GM21515 (cell line): ENCODE data around the gene RIN3.
"Not testable (repeated sequence)": the region's sequence is repeated elsewhere in the genome, so short reads cannot be mapped to it uniquely, and the experiment has no call there.

Experiments used
- ATAC-seq: cut with Tn5 transposase; IDR thresholded peaks from one replicate; pipeline ENCODE4 v1.9.1; 2021; ENCODE audit not compliant: unreplicated experiment

The RIN3 gene

GRCh38 chr14:92659765-92660561 lies 146.4 kb downstream of the RIN3 start:
- ATAC-seq, result no peak

GRCh38 chr14:92660571-92660970 lies 147.0 kb downstream of the RIN3 start:
- ATAC-seq, result no peak

- no peak for ATAC-seq
These were observed 149.5 kb downstream of the RIN3 start for GRCh38 chr14:92663049-92663448.

- no peak for ATAC-seq
These were observed 152.1 kb downstream of the RIN3 start for GRCh38 chr14:92665661-92666110.

- no peak for ATAC-seq
These were observed 152.7 kb downstream of the RIN3 start for GRCh38 chr14:92666251-92666650.

- no peak for ATAC-seq
These were observed 154.8 kb downstream of the RIN3 start for GRCh38 chr14:92668276-92668973.

GRCh38 chr14:92670160-92670559 lies 156.6 kb downstream of the RIN3 start:
- ATAC-seq, result no peak

GRCh38 chr14:92670643-92671366 lies 157.2 kb downstream of the RIN3 start:
- ATAC-seq, result no peak

GRCh38 chr14:92673601-92674150 lies 160.1 kb downstream of the RIN3 start:
- ATAC-seq, result no peak

- no peak for ATAC-seq
These were observed 161.8 kb downstream of the RIN3 start for GRCh38 chr14:92675421-92675820.

GRCh38 chr14:92675976-92676375 lies 162.4 kb downstream of the RIN3 start:
- no peak for ATAC-seq

GRCh38 chr14:92676403-92677086 lies 163.0 kb downstream of the RIN3 start:
- ATAC-seq, result no peak

GRCh38 chr14:92677087-92677668 lies 163.6 kb downstream of the RIN3 start:
- peak; percentile 71 for ATAC-seq

- no peak for ATAC-seq
These were observed 164.4 kb downstream of the RIN3 start for GRCh38 chr14:92677955-92678354.

- ATAC-seq, result no peak
These were observed 165.2 kb downstream of the RIN3 start for GRCh38 chr14:92678766-92679165.

GRCh38 chr14:92679246-92679645 lies 165.7 kb downstream of the RIN3 start:
- no peak for ATAC-seq

- not testable (repeated sequence) for ATAC-seq
These were observed 166.7 kb downstream of the RIN3 start for GRCh38 chr14:92680330-92680729.

- ATAC-seq, result no peak
These were observed 167.4 kb downstream of the RIN3 start for GRCh38 chr14:92680781-92681650.

GRCh38 chr14:92683041-92683440 lies 169.5 kb downstream of the RIN3 start:
- ATAC-seq, result no peak
